ENCODE results near the gene PDE3A.

PDE3A gene

GRCh38 chr12:20628226-20628787 lies 260.0 kb downstream of the PDE3A start:
- DNase-seq: no peak

DNA sequence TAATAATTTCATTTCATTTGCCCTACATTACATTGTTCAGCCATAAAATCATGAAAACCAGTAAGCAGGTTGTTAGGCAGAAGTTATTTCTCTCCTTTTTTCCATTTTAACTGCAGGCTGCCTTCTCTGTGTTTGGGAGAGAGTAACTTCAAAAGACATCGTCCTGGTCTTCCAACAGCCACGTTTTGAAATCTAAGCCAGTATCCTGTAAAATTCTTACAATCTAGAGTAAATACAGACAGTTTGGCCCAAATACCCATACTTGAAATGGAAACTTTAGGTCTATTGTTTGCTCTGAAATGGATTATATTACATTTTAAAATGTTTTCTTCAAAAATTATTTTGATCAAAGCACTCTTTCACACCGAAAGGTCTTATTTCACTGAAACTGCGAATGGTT lies 260.7 kb downstream of the PDE3A start:
- DNase-seq: no peak

DNA sequence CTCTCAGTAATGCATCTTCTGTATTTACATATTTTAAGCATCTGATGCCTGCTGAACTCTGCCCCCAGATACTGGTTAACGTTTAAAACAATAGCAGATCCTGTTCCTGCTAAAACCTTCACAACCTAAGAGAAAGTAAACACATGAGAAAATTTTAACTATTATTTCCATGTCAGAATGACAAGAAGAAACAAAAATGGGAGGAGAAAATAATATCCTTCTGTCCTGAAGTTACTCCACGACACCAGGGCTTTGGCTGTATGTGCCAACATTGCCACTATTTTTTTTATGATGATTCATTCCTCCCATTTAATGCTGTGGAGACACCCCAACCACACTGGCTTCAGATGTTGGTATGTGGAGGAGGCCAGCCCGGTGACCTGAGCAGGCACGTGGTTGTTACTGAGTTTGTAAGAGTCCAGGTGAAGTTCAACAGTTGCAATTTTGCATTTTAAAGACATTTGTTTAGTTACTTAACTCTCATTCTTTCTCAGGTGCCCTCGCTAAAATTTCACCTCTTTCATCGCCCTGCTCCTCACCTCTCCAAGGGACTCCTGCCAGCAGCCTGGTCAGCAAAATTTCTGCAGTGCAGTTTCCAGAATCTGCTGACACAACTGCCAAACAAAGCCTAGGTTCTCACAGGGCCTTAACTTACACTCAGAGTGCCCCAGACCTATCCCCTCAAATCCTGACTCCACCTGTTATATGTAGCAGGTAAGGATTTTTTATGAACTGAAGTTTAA lies 261.2 kb downstream of the PDE3A start:
- no peak for DNase-seq

GRCh38 chr12:20631711-20632110 lies 263.4 kb downstream of the PDE3A start:
- DNase-seq: no peak

DNA sequence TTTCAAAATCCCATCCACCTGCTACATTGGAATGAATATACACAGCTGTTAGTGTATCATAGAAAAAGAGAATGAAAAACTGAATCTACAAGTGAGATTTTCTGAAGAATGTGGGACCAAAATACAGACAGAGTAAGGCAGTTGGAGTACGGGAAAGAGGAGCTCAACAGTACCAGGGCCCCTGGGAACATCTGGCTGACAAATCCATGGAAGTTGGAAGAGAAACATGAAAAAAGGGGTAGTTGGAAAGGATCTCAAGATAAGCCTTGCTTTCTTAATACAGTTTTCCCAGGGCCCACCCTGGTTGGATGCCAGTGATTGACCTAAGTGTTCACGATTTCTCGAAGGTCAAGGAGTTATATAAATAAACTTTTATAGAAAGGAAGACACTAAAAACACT lies 272.8 kb downstream of the PDE3A start:
- no peak for DNase-seq

DNA sequence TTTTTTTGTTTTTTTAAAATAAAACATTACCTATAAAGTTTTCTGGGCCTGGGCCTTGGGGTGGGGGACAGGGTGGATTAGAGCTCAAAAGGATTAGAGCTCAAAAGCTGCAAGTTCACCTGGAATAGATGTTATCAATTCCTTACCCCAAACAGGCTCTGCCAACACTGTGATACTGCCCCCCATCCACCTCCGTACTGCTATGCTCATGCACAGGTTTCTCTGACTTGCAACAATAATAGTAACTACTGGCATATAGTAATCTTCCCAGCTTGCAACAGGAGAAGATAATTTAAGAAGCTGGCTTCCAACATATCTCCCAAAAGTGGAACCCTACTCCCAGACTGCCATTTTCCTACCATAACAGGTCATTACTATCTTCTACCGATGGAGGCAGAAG lies 275.5 kb downstream of the PDE3A start:
- no peak for DNase-seq

- no peak for DNase-seq
Measured at GRCh38 chr12:20646239-20646827, 278.0 kb downstream of the PDE3A start.

GRCh38 chr12:20653871-20654270 lies 285.5 kb downstream of the PDE3A start:
- no peak for DNase-seq

DNA sequence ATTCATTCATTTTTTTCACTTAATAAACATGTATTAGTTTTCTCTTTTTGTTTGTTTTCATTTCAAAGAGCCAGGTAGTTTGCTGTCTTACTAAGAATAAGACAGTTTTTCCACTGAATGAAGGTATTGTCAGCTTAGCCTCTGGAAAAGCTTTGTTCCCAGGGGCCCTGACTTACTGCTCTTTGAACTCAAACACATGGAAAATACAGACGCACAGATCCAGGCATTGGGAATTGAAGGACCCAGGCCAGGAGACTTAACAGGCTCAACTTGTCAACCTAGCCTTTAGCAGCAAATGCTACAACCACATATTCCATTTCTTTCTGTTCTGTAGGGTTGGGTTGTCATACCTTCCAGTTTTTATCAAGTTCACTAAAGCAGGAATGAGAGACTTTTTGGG lies 288.3 kb downstream of the PDE3A start:
- DNase-seq: no peak

DNA sequence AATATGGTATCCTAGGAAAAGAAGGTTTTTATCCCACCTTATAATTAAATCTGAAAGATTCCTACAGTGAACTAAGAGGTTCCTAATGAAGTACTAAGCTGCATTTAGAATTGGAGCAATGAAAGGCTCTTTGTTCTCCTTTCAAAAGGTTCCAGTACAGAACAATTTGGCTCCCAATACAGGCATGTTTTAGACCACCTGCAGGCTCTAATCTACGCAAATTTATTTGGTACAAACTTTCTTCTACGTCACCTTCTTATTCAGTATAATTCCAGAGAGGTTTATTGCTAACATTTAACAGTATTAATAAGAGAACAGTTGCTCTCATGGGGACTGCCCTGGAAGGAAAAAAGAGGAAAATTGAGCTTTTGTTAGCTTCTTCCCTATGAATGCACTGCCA lies 289.2 kb downstream of the PDE3A start:
- DNase-seq: no peak

- no peak for DNase-seq
Measured at GRCh38 chr12:20681334-20681733, 313.0 kb downstream of the PDE3A start.

DNA sequence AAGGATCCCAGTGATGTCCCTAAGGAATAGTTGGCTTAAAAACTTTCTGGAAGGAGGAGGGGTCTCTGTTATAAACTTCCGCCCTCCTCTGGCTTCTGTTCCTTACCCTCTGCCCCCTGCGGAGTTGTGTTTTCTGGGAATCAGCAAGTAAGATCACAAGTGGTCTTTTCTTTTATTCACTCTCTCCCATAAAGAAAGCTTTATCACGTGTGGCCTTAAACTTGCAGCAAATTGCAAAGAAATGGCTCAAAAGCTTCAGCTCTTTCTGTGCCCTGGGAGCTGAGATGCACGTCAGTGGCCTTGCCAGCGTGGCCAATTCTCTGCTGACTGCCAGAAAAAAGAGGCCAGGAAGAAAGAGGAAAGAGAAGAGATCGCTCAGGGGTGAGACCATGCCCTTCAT lies 326.9 kb downstream of the PDE3A start, which contains the start of gene SLCO1C1:
Gene SLCO1C1 (plus strand): TSS at position 101 of the 400 bp plus-strand sequence. CDS start 4,245 bp downstream, outside the sequence.
- no peak for DNase-seq

GRCh38 chr12:20696181-20696905 lies 328.0 kb downstream of the PDE3A start:
- DNase-seq: no peak

GRCh38 chr12:20701106-20701505 lies 332.8 kb downstream of the PDE3A start:
- no peak for DNase-seq

DNA sequence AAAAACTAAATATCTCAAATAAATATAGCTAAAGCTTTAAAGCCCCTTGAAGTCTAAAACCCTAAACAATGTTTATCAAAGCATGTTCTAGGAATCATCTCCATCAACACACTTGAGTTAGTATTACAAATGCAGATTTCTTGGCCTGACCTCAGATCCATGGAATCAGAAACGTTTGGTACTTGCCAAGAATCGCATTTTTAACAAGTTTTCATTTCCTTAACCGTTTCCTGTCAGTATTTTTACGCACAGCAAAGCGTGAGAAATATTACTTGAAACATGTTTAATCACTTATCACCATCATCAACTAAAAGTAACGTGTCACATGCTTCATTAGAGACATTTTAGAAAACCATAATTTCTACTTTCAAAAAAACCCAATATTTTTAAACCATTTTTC lies 336.5 kb downstream of the PDE3A start:
- no peak for DNase-seq

- no peak for DNase-seq
Measured at GRCh38 chr12:20711846-20712245, 343.5 kb downstream of the PDE3A start.

- DNase-seq: no peak
Measured at GRCh38 chr12:20716037-20716436, 347.7 kb downstream of the PDE3A start.

GRCh38 chr12:20716985-20717384 lies 348.6 kb downstream of the PDE3A start:
- no peak for DNase-seq

DNA sequence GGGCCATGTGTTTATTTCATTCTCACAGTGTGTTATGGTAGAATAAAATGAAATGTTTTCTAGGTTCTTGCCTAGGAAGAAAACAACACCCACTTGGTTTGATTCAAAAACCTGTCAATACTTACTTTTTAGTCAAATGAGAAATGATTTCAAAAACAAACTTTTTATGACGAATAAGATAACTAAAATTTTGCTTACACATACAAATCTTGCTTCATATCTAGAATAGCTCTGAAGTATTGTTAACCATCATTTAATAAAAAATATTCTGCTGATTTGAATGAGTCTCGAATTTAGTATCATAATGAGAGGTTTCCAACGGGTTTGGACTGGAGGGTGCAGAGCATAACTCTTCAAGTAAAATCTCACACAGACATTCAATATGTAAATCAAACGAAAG lies 350.0 kb downstream of the PDE3A start:
- no peak for DNase-seq

GRCh38 chr12:20722142-20722541 lies 353.8 kb downstream of the PDE3A start:
- no peak for DNase-seq

DNA sequence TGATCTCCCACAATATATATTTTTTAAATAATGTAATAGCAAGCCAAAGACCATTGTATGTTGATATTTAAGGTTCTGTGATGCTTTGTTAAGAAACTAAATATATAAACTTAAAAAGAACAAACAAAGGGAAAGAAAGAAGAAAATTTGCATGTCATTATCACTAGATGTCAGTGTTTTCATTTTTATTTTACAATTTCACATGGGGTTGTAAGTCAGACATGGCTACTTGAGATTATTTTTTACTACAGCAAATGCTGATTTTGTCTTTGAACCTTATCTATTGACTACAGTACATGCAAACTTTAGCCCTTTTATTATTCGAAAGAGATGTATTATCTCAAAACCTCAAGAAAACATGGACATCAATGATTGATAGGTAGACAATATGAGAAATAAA lies 362.9 kb downstream of the PDE3A start:
- DNase-seq: no peak
